Putamen (tissue), 1 donor: Measurements from ENCODE around the gene TNFAIP8.

Source experiments
- DNase-seq: peaks from one replicate; pipeline ENCODE4 v3.0.0-alpha.2; 2016; ENCODE audit warnings: low spot score

The TNFAIP8 gene

DNA sequence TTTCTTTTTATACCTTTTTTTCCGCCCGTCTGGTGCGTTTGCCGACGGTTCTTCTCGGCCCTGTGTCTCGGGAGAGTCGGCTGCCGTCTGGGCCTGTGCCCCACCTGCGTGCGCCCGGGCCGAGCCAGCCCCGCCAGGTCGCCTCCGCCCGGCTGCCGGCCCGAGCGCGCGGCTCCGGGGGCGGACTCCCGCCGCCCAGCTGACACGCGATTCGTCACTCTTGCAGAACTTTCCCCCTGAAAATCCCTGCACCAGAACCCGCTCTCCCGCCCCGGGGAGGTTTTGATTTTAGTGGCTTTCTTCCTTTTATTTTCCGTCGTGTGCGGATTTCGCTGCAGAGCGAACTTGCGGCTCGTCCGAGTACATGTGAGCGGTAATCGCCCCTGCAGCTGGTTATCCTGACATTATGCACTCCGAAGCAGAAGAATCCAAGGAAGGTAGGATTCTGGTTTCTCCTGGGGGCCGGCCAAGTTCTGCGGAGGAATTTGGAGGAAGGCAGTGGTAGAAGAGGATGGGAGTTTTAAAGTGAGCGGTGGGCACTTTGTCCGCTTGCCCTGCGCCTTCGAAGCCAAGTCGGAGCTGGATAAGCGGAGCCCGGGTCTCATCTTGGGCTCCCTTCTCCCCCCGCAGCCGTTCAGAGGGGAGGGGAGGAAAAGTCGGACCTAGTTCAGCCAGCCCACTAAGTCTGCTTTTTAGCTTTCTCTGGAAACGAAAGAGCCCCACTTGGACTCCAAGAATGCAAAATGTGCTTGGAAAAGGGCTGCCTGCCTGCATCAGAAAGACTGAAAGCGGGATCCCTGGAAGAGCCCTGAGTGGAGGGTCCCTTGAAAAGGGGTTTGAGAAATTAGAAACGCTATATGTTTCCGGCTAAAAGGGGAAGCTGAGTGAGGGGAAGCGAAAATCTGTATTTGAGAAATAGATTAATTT is at the start of gene TNFAIP8:
Gene TNFAIP8 (plus strand): TSS at position 335 of the 927 bp plus-strand sequence. CDS start 72 bp downstream, at position 407.
- DNase-seq, result no peak

DNA sequence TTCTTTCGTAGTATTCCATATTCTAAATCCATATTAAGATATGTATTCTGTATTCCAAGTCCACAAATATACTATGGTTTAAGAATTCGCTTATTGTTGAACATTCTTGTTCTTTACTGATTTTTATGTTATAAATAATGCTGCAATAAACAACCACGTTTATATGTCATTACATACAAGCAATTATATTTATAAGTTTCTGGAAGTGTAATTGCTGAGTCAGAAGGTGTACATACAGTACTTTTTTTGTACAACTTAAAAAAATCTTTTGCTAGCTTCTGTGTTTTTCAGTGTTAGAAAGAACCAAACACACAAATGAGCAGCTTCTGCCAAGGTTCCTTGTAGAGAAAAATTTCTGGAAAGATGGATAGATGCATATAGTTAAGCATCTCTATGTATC is 48.6 kb upstream of the TNFAIP8 start:
- DNase-seq, result no peak

DNA sequence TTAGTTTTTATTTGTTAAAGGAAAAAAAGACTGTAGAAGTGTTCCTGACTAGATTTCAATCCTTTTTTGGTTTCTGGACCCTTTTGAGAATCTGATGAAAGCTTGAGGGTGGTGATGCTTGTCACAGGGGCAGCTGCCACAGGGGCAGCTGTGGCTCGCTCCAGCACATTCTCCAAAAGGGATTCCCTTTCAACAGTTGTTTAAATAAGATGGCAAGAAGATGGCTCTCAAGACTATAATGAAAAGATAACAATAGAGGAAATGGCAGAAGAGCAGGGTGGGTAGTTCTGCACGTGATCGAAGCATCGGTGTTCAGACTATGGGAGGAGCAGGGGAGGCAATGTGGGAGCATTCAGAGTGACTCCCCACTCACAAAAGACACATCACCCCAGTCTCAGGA is 46.5 kb upstream of the TNFAIP8 start:
- DNase-seq, result no peak

DNA sequence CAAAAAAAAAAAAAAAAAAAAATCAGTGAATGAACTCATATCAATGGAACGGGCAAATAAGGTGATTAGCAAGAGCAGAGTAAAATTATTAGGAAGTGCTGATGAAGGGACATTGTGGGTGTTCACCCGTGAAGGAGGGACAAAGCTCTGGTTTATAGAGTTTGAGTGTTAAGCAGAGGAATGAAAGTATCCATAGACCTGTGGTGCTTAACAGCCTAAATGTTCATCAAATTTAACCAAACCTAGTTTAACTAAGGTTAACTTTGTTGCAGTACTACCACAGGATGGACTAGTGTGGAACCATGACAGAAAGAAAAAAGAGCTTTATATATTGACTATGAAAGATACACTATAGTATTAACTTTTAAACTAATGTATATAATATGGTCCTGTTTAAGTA is 44.1 kb upstream of the TNFAIP8 start:
- DNase-seq, result no peak

DNA sequence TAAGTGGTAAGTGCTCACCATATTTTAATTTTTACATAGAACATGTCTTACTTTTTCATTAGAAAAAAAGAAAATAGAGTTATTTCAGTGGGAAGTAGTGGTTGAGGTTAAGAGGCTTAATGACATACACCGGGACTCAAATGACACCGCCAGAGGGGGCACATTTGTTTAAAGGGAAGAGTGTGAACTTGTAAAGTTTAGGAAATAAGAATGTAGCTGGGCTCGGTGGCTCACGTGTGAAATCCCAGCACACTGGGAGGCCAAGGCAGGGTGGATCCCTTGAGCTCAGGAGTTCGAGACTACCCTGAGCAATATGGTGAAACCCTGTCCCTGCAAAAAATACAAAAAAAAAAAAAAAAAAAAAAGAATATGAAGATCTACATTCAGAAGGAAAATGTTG is 43.4 kb upstream of the TNFAIP8 start:
- no peak for DNase-seq

DNA sequence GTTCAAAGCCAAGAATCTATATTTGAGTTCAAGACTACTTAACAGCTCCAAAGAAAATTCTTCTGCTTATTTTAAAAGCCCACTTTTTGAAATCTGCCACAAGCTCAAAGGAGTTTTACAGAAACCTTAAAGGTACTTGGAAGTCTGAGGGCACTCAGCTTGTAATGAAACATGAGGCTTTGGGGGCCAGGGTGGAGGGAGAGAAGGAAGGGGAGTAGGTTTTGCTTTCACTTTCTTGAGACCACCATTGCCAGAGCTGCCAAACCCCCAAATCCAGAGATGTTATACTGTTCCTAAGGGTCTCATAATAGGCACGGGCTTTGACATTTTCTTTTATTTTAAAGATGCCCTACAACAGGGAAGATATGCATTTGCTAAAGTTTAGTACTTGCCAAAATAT is 42.6 kb upstream of the TNFAIP8 start:
- DNase-seq, result no peak

DNA sequence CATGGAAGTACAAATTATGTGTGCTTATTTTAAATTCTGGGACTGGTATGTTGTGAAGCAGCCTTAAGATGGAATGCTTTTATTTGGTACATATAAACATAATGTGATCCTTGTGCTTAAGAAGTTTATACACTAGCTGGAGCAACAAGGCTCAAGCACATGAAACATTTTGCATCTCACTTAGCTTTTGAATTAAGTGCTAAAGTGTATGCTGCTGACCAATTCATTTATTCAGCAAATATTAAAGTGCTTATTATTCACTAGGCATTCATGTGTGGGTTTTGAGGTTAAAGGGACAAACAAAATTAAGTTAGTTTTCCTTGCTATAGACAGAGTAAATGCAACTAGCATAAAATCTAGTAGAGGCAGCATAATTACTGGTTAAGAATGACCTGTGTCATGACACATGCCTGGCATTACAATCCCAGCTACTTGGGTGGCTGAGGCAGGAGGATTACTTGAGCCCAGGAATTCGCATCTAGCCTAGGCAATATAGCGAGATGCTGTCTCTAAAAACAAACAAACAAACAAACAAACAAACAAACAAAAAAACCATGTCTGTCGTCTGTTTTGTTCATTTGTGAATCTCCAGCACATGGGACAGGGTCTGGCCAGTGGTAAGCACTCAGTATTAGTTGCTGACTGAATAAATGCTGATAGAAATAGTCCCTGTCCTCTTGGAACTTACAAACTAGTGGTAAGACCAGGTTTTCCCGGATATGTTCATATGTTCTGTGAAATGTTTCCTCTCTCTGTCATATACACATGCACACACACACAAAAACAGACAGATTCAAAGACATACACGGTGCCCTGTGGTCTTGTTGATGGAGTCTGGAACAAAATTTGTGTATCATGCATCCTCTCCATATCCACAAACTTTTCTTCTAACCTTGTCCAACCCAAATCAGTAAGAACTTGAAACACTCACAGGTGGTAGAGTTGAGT is 41.9 kb upstream of the TNFAIP8 start:
- DNase-seq, result no peak

DNA sequence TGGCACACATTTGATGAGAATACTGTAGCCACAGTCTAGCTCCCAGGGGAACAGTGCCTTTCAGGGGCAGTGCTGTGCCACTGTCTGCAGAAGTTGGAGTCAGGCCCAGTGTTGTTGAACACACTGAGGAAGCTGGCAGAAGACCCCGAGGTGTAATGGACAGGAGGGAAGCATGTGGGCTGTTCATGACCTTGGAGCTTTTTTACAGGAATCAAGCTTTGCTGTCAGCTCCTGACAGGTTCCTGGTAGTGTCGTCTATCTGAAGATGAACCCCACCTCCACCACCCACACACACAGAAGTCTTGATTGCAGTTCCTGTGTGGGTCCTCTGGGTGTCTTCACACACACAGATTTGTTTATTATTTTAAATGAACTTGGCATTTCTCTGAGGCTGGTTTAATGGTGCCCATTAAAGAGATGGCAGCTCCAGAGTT is 40.3 kb upstream of the TNFAIP8 start:
- DNase-seq, result no peak

DNA sequence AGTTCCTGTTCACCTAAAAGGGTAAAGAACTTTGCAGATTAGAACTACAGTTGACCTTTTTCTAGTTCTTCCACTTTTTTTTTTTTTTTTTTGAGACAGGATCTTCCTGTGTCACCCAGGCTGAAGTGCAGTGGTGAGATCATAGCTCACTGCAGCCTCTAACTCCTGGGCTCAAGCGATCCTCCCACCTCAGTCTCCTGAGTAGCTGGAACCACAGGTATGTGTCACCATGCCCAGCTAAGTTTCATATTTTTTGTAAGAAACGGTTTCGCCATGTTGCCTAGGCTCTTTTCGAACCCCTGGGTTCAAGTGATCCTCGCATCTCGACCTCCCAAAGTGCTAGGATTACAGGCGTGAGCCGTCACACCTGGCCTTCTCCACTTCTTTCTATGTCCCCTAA is 39.7 kb upstream of the TNFAIP8 start:
- no peak for DNase-seq

DNA sequence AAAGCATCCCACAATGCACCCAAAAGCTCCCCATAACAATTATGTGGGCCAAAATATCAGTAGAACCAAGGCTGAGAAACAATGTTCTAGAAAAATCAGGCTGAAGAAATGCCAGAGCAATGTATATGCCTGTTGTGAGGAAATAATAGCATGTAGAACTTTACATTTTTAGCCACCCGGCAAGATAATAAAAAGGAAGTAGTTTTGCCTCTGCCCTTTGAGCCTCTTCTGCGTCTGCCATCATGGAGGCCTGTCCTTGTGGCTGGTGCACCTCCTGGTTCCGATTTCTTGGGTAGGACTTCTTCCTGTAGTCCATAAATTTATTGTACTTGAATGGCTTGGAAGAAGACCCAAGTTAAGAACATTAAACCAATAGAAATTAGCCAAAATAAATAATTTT is 38.9 kb upstream of the TNFAIP8 start:
- DNase-seq, result no peak

DNA sequence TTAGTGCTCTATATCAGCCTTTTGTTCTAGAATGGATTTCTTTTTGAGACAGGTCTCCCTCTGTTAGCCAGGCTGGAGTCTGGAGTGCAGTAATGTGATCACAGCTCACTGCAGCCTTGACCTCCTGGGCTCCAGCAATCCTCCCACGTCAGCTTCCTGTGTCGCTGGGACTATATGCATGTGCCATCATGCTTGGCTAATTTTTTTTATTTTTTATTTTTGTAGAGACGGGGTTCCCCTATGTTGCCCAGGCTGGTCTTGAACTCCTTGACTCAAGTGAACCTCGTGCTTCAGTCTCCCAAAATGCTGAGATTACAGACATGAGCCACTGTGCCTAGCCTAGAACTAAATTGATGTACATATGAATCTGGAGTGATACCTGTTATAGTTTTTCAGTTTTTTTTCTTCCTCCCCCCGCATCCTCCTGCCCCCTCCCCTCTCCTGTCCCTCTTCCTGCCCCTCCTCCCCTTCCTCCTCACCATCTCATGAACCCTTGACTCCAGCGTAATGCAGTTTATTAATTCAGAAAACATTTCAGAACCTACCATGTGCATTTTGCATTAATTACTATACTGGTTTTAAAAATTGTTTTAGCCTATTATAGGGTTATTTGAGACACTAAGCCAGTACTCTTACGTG is 37.4 kb upstream of the TNFAIP8 start:
- no peak for DNase-seq

DNA sequence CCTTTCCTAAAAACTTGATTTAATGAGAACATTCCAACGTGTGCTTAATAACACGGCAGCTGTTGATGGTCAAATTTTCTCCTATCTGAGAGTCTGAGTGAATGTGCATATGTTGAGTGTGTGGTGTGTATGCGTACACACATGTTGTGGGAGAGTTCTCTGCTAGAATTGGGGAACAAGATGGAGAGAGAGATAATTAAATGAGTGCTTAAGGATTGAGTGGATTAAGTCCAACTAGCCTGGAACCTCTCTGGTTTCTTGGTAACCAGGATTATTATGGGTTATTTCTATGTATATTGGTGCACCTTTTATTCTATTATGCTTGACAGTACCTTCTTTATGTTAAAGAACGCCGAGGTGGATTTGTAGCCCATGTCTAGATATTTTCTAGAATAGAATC is 36.4 kb upstream of the TNFAIP8 start:
- DNase-seq, result no peak

DNA sequence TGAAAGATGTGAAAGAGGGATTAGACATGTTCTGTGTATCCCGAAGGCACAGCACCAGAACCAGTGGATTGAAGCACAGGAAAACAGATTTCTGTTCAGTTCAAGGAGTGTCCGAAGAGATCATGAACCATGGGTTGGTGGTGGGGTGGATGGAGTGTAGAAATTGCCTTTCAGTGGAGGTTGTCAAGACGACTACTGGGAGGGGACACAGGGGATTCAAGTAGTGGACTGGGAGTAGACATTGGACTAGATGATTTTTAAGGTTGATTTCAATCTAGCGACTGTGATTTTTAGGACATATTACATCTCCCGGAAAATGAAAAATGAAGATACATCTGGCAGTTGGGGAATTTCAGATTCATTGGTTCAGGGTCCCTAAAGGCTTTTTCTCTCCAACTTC is 35.9 kb upstream of the TNFAIP8 start:
- no peak for DNase-seq

DNA sequence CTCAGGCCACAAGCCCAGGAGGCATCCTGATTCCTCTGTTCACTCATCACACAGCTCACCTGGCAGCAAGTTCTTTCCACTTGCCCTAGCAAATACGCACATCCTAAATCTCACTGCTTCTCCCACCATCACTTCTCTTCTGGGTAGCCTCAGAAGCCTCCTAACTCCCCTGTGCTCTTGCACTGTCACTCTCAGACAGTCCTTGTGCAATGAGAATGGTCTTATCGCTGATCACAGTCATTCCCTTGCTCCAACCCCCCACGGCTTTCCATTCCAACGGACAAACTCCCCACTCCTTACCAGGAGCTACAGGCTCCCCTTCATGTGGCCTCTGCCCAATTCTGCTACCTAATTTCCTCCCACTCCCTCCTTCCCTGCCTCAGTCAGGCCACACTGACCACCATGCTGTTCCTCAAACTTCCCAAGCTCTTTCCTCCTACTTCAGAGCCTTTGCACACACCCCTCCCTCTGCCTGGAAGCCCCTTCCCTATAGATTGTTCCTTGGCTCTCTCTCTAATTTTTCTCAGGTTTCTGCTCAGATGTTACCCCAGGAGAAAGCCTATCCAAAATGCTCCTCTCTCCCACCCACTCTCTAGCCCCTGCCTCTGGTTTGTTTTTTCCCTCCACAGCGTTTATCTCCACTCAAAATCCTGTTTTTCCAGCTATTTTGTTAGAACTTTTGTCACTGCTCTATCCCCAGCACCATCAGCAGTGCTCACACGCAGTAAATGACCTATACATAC is 34.1 kb upstream of the TNFAIP8 start:
- no peak for DNase-seq

DNA sequence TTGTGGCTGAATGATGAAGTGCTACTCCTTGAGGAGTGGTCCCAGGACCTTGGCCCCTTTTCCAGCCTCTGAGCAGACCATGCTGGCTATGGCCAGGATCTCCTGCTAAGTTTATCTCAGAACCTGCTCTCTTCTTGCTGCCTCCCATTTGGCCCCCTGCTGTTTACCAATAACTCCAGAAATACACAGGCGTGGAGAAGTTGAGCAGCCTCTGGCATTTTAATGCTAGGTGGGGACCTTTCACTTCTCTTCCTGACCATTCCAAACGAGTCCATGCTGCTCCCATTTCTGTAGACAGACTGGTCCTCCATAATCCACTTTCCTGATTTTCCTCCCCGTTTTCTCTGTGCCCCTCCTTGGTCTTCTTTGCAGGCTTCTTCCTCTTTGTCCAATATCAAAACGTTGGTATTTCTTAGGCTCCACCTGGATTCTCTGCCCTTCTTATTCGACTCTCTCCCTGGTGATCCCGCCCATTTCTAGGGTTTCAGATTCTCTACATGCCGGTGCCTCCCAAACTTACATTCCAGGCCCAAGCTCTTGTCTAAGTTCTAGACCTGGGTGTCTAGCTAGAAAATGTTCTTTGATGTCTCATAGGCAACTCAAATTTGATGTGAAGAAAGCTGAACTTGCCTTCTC is 33.4 kb upstream of the TNFAIP8 start:
- no peak for DNase-seq

DNA sequence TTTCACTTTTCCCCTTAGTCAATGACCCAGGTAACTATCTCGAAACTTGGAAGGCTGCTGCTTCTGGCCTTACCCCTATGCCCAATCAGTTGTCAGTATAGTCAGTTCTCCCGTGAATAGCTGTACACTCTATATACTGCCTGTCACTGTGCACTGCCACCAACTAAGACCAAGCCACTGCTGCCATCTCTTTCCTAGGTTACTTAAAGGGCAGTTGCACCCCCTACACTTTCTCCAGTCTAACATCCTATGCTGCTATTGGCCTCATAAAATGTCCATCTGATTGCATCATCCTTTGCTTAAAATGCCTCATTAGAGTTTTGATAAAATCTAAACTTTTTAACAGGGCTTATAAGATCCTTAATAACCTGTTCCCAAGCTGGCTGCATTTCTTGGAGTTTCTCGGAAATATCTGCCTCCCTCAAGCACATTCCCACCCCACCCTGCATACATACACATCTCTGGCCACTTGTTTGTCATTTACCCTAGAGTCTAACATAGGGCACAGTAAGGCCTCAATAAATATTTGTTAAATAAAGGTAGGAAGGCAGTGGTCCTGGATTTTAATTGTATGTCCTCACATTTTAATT is 32.8 kb upstream of the TNFAIP8 start:
- no peak for DNase-seq

DNA sequence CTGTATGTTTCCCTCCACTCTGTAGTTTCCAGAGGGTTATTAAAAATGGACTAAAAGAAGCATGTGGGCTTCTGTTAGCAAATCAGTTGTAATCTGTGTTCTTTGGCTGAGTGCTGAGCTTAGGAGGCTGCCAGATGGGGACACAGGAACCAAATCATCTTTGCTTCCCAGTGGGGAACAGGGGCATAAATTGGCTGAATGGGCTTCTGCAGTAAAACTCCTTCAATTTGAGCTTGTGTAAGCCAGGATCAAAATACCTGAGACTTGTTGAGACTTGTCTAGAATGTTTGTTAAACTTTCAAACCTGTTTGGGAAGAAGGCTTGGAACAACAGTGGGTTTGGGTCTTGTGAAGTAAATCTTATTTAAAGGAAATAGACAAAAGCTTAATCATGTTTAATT is 32.2 kb upstream of the TNFAIP8 start:
- no peak for DNase-seq

DNA sequence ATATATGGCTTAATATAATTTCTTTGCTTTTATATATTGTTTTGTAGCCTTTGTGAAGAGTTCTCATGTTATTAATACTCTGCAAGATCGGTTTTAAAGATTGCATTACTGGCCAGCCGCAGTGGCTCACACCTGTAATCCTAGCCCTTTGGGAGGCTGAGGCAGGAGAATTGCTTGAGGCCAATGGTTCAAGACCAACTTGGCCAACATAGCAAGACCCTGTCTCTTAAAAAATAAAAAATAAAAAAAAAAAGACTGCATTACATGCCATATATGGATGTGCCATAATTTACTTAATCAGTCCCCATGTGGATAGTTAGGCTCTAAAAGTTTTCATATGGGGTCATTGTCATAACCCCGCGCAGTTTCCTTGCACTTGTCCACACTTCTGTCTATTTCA is 31.0 kb upstream of the TNFAIP8 start:
- no peak for DNase-seq

DNA sequence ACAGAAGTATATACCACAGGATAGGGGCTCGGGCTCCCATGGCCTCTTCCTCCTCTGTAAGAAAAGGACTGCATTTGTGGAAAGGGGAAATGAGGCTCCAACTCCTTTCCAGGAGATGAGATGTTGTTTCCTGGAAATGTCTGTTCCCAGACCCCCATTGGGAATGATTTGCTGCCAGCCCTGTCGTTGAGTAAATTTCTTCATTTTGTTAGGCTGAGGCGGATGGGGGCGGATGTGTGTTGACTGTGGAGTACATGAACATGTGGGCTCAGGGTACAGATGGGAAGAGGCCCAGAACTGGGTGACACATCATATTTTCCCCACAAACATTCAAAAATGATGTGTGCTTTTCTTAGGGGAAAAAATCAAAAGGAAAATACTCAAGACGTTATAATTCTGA is 28.8 kb upstream of the TNFAIP8 start:
- DNase-seq, result no peak

DNA sequence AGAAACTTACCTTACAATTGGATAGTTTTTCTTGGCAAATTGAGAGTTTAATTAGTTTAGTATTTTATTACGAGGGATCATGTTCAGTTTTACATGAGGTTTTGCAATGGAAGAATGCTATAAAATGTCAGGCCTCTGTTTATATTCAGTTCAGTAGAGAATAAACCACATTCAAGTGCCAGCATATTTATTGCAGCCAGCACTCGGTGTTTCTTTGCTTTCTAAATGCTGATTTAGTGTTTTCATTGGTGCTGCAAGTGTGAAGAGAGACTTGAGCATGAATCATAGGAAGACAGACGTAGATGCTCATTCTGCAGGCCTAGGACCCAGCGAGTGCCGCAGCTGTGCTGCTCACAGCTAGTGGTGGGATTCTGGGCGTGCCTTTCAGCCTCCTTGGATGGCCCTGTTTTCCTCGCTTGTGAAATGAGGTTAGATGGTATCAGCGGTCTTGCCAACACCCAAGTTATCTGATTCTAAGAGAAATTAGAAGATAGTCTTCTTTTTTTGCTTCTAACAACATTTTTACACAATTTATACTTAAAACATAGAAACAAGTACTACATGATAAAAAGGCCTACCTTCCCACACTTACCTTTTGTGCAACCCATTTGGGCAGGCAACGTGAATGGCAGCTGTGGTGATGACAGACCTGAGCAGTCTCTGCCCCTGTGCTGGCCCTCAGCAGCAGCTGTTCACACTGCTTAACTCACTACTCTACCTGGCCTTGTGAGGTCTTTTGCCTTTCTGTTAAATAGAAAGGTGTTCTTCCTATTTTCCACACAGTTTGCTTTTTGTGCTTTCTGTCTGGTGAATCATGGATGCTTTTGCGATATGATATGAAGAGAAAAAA is 26.8 kb upstream of the TNFAIP8 start:
- DNase-seq, result no peak
